Liver (tissue), 9 donors: Measurements from ENCODE around the gene GAS7. TPM values are rescaled to one million over a fixed set of nuclear protein-coding genes. Genes with fewer than 3 reads are reported as not detected.

Experiments used
- DNase-seq: peaks from one replicate; pipeline ENCODE4 v3.0.0-alpha.2; 2017; ENCODE audit warnings: low spot score
- H3K27ac ChIP-seq, 2 donors: one replicate each; pipeline ENCODE4 v1.7.0; 2013; ENCODE audit warnings: inconsistent platforms in 2 of 2, low read length in 2 of 2, control low read depth in 1 of 2, low read depth in 1 of 2, mild to moderate bottlenecking in 1 of 2
- H3K27me3 ChIP-seq, 4 donors: one replicate each; pipeline versions ENCODE4 v1.6.1 to v1.7.0; 2013; ENCODE audit warnings: low read length in 3 of 4, inconsistent platforms in 1 of 4, mild to moderate bottlenecking in 1 of 4, moderate library complexity in 1 of 4; ENCODE audit not compliant: control insufficient read depth in 4 of 4, insufficient read depth in 4 of 4
- H3K36me3 ChIP-seq, 4 donors: one replicate each; pipeline versions ENCODE4 v1.6.1 to v1.7.0; 2013; ENCODE audit warnings: low read length in 3 of 4, mild to moderate bottlenecking in 3 of 4, low read depth in 1 of 4, moderate library complexity in 1 of 4; ENCODE audit not compliant: control insufficient read depth in 4 of 4, insufficient read depth in 3 of 4
- H3K4me1 ChIP-seq, 4 donors: one replicate each; pipeline versions ENCODE4 v1.6.1 to v1.7.0; 2013; ENCODE audit warnings: low read length in 3 of 4, mild to moderate bottlenecking in 3 of 4, moderate library complexity in 1 of 4; ENCODE audit not compliant: control insufficient read depth in 4 of 4, insufficient read depth in 4 of 4
- H3K4me3 ChIP-seq, 3 donors: one replicate each; pipeline versions ENCODE4 v1.6.1 to v1.7.0; 2013; ENCODE audit warnings: low read length in 3 of 3, control low read depth in 1 of 3, low read depth in 1 of 3, mild to moderate bottlenecking in 1 of 3
- H3K9ac ChIP-seq, 2 donors: one replicate each; pipeline ENCODE4 v1.7.0; 2013; ENCODE audit warnings: low read length in 2 of 2, mild to moderate bottlenecking in 2 of 2, moderate library complexity in 2 of 2, control low read depth in 1 of 2, low read depth in 1 of 2
- H3K9me3 ChIP-seq, 4 donors: one replicate each; pipeline versions ENCODE4 v1.6.1 to v1.7.0; 2013; ENCODE audit warnings: low read length in 3 of 4; ENCODE audit not compliant: control insufficient read depth in 4 of 4
- EGR1 ChIP-seq, 2 donors: IDR thresholded peaks; 2 replicates each; pipeline ENCODE4 v1.6.1; 2016 to 2018; ENCODE audit warnings: antibody characterized with exemption in 2 of 2, low read depth in 2 of 2
- GABPA ChIP-seq, 2 donors: IDR thresholded peaks in 1 of 2; conservative IDR thresholded peaks in 1 of 2; 2 replicates each; pipeline ENCODE4 v1.6.1; 2016; ENCODE audit warnings: antibody characterized with exemption in 2 of 2, mild to moderate bottlenecking in 1 of 2, moderate library complexity in 1 of 2
- HNF4A ChIP-seq, 2 donors: conservative IDR thresholded peaks; 2 replicates each; pipeline ENCODE4 v1.6.1; 2016; ENCODE audit warnings: antibody characterized with exemption in 2 of 2, mild to moderate bottlenecking in 2 of 2
- HNF4G ChIP-seq: IDR thresholded peaks from 2 replicates; pipeline ENCODE4 v1.6.1; 2016; ENCODE audit warnings: antibody characterized with exemption
- JUND ChIP-seq, 2 donors: IDR thresholded peaks; 2 replicates each; pipeline ENCODE4 v1.6.1; 2016; ENCODE audit warnings: antibody characterized with exemption in 2 of 2
- NR2F2 ChIP-seq: IDR thresholded peaks from 2 replicates; pipeline ENCODE4 v1.6.1; 2016; ENCODE audit warnings: antibody characterized with exemption
- RAD21 ChIP-seq, 2 donors: IDR thresholded peaks; 2 replicates each; pipeline ENCODE4 v1.6.1; 2016; ENCODE audit warnings: antibody characterized with exemption in 2 of 2, mild to moderate bottlenecking in 2 of 2
- RXRA ChIP-seq, 2 donors: IDR thresholded peaks; 2 replicates each; pipeline ENCODE4 v1.6.1; 2017 to 2018; ENCODE audit warnings: antibody characterized with exemption in 2 of 2, mild to moderate bottlenecking in 1 of 2
- TAF1 ChIP-seq: conservative IDR thresholded peaks from 2 replicates; pipeline ENCODE4 v1.6.1; 2016; ENCODE audit warnings: antibody characterized with exemption, mild to moderate bottlenecking
- ZBTB33 ChIP-seq: IDR thresholded peaks from 2 replicates; pipeline ENCODE4 v1.6.1; 2016; ENCODE audit warnings: antibody characterized with exemption
- WGBS: extraction: QIAGEN DNeasy Blood & Tissue Kit; methylation state at CpG from one replicate; pipeline ENCODE4 v1.1.7; 2013; 5-methylcytosine and 5-hydroxymethylcytosine counted together
- polyA plus RNA-seq, 2 donors: library from polyadenylated mRNA; stranded (reverse) in 1 of 2; unstranded in 1 of 2; fragments of 200-250 nt in 1 of 2; fragments of >200 nt in 1 of 2; fragmentation: Nextera tagmentation in 1 of 2; extraction: Ambion mirVana in 1 of 2; gene quantifications; one replicate each; pipeline versions ENCODE4 v1.2.1 to v1.2.3, GENCODE V29; 2013 to 2015
- total RNA-seq, 2 donors: library from RNA; depleted of rRNA; stranded (reverse); fragments of >200 nt; gene quantifications; one replicate each; pipeline ENCODE4 v1.2.3, GENCODE V29; 2014
- TF ChIP-seq, protein P1 (sequence below): IDR thresholded peaks from 2 replicates; pipeline ENCODE4 v1.6.1; 2016; ENCODE audit warnings: antibody characterized with exemption, mild to moderate bottlenecking
- TF ChIP-seq, protein P2 (sequence below): IDR thresholded peaks from 2 replicates; pipeline ENCODE4 v1.6.1; 2016; ENCODE audit warnings: antibody characterized with exemption
- TF ChIP-seq, protein P3 (sequence below): fragments of 150-350 bp; IDR thresholded peaks from 2 replicates; pipeline ENCODE4 v1.5.1; 2017; ENCODE audit warnings: improper control_type of control experiment, low read depth, low read length; ENCODE audit not compliant: missing input control
- donor health status: healthy.
- donor health status: healthy.
- donor health status: healthy.
- donor health status: healthy.
- donor health status: healthy.

The GAS7 gene
- total and polyA plus RNA-seq, 4 donors: 0.79 to 6.1 (median 2.5) TPM

- TF ChIP-seq, protein P1, sequence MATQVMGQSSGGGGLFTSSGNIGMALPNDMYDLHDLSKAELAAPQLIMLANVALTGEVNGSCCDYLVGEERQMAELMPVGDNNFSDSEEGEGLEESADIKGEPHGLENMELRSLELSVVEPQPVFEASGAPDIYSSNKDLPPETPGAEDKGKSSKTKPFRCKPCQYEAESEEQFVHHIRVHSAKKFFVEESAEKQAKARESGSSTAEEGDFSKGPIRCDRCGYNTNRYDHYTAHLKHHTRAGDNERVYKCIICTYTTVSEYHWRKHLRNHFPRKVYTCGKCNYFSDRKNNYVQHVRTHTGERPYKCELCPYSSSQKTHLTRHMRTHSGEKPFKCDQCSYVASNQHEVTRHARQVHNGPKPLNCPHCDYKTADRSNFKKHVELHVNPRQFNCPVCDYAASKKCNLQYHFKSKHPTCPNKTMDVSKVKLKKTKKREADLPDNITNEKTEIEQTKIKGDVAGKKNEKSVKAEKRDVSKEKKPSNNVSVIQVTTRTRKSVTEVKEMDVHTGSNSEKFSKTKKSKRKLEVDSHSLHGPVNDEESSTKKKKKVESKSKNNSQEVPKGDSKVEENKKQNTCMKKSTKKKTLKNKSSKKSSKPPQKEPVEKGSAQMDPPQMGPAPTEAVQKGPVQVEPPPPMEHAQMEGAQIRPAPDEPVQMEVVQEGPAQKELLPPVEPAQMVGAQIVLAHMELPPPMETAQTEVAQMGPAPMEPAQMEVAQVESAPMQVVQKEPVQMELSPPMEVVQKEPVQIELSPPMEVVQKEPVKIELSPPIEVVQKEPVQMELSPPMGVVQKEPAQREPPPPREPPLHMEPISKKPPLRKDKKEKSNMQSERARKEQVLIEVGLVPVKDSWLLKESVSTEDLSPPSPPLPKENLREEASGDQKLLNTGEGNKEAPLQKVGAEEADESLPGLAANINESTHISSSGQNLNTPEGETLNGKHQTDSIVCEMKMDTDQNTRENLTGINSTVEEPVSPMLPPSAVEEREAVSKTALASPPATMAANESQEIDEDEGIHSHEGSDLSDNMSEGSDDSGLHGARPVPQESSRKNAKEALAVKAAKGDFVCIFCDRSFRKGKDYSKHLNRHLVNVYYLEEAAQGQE: no peak
- no peak for TF ChIP-seq EGR1 (IDR thresholded peaks at IDR 0.05; ENCODE audit: low read depth in 2 of 2)
- no peak for TF ChIP-seq TAF1
Measured at GRCh38 chr17:9951803-9952202, 246.6 kb downstream of the GAS7 start (continued).

- WGBS: 70% methylated on average over 10 of the region's 10 CpGs
- no peaks in the 10 kb centered on the region for H3K9me3 ChIP-seq
Measured at GRCh38 chr17:9948928-9949327, 249.5 kb downstream of the GAS7 start.

DNA sequence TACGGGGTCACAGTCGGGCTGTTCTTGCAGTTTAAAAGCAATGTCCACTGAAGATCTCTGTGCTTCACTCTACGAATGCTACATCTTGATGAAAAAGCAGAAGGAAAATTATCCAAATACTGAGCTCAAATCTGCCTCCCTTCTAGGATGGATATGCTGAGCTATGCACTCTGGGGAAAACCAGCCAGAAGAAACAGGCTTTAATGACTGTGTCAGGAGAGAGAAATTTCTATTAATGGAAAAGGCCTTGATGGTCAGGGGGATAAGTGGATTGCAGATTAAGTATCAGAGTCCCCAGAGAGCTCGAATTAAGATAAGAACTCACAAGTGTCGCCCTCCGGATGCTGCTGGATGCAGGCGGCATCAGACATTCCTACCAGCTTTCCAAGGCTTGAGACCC is 253.7 kb downstream of the GAS7 start:
- Histone ChIP-seq H3K9ac (no peak overlapping the region), H3K36me3 (no peaks in the 10 kb centered on the region), H3K4me1 (no peaks in the 10 kb centered on the region), H3K9me3 (no peaks in the 10 kb centered on the region), H3K27me3 (peaks cover 0 to 6% (median 2%) of the 10 kb centered on the region in 4 donors), H3K4me3 (no peak overlapping the region), H3K27ac (no peak overlapping the region)
- no peak for DNase-seq
- 75% methylated on average over 7 of the region's 7 CpGs for WGBS
- no peak for TF ChIP-seq HNF4A (conservative IDR thresholded peaks at IDR 0.05)
- TF ChIP-seq RXRA (IDR thresholded peaks at IDR 0.05): no peak
- no peak for TF ChIP-seq TAF1
- no peak for TF ChIP-seq ZBTB33
- TF ChIP-seq GABPA (IDR thresholded peaks at IDR 0.05 in 1 of 2, conservative IDR thresholded peaks at IDR 0.05 in 1 of 2): no peak
- no peak for TF ChIP-seq RAD21 (IDR thresholded peaks at IDR 0.05)
- TF ChIP-seq, protein P2, sequence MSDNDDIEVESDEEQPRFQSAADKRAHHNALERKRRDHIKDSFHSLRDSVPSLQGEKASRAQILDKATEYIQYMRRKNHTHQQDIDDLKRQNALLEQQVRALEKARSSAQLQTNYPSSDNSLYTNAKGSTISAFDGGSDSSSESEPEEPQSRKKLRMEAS: no peak
- TF ChIP-seq EGR1 (IDR thresholded peaks at IDR 0.05; ENCODE audit: low read depth in 2 of 2): no peak
- no peak for TF ChIP-seq JUND (IDR thresholded peaks at IDR 0.05)
- no peak for TF ChIP-seq NR2F2

More at GRCh38 chr17:9948928-9949327, 249.5 kb downstream of the GAS7 start:
- no peaks in the 10 kb centered on the region for H3K36me3 ChIP-seq
- TF ChIP-seq EGR1 (IDR thresholded peaks at IDR 0.05; ENCODE audit: low read depth in 2 of 2) (no peak), HNF4G (no peak), NR2F2 (peak; percentile 28), TAF1 (no peak)
- TF ChIP-seq, protein P3, sequence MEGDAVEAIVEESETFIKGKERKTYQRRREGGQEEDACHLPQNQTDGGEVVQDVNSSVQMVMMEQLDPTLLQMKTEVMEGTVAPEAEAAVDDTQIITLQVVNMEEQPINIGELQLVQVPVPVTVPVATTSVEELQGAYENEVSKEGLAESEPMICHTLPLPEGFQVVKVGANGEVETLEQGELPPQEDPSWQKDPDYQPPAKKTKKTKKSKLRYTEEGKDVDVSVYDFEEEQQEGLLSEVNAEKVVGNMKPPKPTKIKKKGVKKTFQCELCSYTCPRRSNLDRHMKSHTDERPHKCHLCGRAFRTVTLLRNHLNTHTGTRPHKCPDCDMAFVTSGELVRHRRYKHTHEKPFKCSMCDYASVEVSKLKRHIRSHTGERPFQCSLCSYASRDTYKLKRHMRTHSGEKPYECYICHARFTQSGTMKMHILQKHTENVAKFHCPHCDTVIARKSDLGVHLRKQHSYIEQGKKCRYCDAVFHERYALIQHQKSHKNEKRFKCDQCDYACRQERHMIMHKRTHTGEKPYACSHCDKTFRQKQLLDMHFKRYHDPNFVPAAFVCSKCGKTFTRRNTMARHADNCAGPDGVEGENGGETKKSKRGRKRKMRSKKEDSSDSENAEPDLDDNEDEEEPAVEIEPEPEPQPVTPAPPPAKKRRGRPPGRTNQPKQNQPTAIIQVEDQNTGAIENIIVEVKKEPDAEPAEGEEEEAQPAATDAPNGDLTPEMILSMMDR: no peak
- no peak overlapping the region for H3K9ac ChIP-seq
- no peak for DNase-seq
- H3K27ac ChIP-seq: no peak overlapping the region
- no peaks in the 10 kb centered on the region for H3K4me1 ChIP-seq
- no peak overlapping the region for H3K4me3 ChIP-seq
- H3K27me3 ChIP-seq: no peaks in the 10 kb centered on the region
